GM19328 (cell line): ENCODE results near the gene CNNM2.
"Not testable (repeated sequence)": the region's sequence is repeated elsewhere in the genome, so short reads cannot be mapped to it uniquely, and the experiment has no call there.

Experiments used
- ATAC-seq: cut with Tn5 transposase; IDR thresholded peaks from one replicate; pipeline ENCODE4 v1.9.1; 2021; ENCODE audit warnings: mild to moderate bottlenecking, moderate library complexity; ENCODE audit not compliant: unreplicated experiment

Gene CNNM2

DNA sequence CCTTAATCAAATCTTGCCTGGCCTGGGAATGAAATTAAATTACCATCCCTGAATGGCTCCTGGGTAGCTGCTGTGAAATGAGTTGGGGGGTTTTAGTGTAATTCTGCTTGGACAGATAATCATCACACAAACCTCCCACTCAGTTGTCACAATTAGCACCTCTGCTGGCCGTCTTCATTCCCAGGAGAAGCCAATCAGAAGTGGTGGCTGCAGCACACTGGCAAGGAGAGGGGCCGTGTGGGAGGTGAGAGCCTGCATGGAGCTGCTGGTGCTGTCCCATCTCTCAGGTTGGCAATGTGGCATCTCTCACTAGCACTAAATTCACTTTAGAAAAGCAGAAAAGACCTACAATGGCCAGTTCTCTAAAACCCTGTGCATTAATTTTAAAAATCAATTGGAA, 182.5 kb downstream of the CNNM2 start:
- no peak for ATAC-seq

DNA sequence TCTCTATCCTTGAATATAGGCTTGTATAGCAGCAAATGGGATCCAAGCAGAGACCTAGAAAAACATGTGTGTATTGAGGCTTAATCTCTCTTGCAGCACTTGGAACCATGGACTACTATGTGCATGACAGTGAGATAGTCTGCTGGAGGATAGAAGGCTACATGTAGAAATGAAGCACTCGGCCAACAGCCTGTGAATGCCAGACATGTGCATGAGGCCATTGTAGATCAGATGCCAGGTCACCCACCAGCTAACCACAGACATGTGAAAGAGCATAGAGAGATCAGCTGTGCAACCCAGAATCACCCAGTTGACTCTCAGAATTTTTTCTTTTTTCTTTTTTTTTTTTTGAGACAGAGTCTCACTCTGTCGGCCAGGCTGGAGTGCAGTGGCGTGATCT, 184.1 kb downstream of the CNNM2 start:
- ATAC-seq, result no peak

DNA sequence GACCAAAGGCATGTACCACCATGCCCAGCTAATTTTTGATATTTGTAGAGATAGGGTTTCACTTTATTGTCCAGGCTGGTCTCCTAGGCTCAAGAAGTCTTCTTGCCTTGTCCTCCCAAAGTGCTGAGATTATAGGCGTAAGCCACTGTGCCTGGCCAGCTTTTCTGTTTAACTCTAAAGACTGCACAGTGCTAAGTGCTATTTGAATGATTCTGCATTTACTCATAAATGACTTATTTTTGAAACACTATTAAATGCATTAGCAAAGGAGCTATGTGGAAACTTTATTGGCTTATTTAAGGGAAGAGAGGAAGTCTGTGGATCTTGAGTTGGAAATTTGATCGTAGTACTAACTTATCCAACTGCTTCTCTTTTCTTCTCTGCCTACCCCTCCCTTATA, 185.9 kb downstream of the CNNM2 start:
- no peak for ATAC-seq

DNA sequence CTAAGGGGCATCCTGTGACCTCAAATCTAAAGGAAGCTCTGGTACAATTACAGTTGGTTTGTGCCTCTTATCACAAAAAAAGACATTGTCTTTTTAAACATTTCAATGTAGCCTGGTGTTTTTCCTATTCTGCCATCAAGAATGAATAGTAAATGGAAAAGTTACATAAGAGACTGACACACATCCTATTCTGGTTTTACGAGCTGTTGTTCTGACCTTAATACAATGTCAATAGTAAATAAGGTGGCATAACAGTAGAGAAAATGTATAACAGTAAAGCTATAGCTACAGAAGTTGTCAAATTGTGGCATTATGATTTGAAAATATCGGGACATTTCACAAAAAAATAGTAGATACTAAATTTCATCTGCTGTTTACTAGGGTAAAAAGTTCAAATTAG, 186.6 kb downstream of the CNNM2 start:
- ATAC-seq, result no peak

DNA sequence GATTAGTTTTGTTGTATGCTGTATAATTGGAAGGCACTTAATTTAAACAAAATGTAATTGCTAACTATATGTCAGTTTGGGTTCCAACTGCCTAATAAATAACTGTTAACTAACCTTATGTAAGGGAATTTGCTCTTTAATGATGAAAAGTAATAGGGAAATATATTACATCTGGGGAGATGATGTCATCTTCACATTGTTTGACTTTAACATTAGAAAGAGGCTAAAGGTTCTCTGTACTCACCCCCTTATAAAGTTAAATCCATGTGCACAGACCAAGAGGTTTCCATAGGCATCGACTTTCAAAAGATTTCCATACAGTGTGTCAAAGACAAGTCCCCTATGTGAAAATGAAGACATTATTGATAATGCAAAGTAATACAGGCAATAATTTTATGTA, 187.4 kb downstream of the CNNM2 start:
- ATAC-seq, result no peak

DNA sequence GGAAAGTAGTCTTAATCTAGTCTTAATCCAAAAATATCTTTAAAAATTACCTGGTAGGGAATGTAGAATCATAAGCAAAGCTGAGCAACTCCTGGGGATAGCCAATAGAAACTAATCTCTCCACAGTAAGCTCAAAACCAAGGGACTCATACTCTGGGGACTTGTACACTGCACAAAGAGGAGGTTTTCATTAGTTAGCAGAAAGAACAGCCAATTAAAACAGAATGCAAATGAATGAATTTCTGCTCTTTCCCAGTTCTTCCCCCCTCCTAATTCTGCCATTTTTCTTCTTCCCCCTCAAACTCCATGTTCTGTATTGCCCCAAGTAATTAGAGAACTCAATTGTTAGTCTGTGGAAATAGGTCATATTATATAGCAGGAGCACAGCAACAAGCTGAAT, 188.4 kb downstream of the CNNM2 start:
- no peak for ATAC-seq

DNA sequence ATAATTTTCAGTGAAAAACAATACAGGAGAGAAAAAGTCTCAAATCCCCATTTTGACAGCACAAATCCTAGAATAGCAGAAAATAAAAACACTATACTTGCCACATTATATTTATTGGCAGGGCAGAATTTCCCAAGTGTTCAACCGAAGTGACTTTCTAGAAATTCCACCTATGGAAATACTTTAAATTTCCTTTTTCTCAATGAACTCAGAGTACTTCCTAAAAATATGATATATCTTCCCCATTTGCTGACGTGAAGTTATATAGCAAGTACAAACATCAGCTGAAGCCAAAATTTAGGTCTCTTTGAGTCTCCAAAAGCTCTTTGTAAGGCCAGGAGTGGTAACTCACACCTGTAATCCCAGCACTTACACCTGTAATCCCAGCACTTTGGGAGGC, 191.7 kb downstream of the CNNM2 start:
- ATAC-seq, result no peak

DNA sequence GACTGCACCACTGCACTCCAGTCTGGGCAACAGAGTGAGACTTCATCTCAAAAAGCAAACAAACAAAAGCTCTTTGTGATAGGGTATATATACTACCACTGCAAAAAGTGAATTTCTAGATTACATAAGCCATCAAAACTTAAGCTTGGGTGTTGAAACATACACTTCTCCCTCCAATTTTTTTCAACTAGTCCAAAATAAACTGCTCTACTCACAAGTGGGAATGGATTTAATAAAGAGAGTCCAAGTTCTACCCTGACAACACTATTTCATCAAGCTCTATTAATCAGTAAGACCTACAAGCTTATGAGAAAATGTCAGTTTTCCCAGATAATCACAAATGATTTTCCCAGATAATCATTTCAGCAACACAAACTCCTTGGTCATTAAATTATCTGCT, 192.3 kb downstream of the CNNM2 start:
- ATAC-seq, result no peak

DNA sequence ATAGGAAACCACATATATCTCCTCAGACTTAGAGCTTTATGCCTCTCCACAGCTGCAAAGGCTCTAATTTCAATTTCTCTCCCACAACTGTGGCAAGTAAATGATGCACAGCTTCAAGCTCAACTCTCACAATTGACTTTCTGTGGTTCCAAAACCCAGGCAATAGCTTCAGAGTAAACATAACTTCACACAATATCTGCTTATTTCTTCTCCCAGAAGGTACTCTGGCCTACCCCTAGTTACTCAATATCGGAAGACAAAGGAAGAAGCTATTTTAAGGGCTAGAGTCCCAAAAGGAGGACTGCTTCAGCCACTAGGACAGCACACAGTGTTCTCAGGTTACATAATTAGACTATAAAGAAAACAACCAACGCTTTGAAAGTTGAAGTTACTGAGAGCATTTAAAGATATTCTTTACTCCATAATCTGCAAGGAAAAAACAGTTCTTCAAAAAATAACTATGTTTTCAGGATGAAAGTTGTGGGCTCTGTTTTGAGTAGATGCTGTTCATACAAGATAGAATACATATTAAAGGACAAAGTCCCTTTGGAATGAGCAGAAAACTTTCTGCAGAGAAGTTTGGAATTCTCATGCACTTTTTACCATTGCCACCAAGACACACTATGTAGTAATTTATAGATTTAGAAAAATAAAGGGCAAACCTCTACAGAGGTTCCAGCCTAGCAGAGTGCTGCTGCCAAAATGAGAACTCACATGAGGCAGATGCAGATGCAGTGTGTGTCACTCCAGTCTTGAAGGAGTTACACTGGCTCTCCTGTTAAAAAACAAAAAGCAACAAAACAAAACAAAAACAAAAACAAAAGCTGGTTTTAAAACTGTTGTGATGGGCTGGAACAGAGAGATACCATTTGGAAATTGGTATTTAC, 193.2 kb downstream of the CNNM2 start:
- peak; percentile 62 for ATAC-seq

DNA sequence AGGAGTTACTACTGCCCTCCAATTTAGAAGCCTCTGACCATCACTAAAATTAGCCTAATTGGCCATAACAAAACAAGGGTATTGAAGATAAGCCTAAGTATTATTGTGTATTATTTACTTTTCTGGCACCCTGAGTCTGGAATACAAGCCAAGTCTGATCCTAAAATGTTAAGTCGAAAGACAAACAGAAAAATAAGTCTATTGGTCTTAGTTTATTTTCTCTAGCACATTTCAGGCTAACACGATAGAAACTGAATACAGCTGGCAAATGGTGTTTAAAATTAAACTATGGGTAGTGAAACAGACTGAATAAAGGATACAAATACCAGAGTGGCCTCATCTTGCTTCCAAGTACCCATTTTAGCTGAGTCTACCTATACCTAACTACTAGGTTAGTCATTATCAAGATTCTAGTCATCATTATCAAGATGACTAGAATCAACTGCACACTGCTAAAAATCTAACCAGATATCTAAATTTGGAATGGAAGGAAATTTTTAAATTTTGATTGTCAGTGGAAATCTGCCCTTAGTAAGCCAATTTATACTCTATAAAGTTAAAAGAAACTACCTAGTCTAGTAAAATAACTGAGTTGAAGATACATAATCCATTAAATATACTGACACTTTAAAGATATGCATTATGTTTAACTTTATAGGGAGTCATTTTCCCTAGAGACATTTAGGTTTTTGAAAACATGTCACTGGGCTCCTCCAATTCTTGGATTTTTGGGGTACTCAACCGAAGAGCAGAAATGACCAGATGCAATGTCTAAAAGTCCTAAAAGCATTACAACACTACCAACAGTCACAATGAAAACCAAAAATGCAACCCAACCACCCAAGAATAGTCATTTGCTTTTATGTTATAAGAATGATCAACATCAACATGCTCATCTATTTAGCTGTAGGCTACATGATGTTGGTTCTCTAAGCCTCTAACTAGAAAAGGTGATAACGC, 194.1 kb downstream of the CNNM2 start:
- no peak for ATAC-seq

DNA sequence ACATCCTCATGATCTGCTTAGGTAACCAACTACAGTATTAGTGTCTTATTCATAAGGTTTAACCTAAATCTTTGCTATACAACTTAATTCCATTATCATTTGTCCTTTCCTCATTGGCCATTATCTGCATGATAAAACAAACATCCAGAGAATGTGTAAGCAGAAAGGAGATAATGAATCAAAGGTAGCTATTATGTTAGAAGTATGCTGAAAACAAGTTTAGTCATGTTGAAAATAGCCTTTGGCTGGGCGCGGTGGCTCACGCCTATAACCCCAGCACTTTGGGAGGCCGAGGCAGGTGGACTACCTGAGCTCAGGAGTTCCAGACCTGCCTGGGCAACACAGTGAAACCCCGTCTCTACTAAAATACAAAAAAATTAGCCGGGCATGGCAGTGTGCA, 196.8 kb downstream of the CNNM2 start:
- ATAC-seq, result no peak

DNA sequence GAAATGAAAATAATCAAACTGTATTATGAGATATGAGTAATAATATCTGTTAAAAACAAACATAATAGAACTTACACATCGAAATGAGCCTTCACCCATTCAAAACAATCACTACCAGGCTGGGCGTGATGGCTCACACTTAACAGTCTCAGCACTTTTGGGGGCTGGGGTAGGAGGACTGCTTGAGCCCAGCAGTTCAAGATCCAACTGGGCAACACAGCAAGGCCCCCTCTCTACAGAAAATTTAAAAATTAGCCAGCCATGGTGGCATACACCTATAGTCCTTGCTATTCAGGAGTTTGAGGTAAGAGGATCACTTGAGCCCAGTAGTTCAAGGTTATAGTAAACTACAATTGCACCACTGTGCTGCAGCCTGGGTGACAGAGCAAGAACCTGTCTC, 199.2 kb downstream of the CNNM2 start:
- ATAC-seq, result no peak

DNA sequence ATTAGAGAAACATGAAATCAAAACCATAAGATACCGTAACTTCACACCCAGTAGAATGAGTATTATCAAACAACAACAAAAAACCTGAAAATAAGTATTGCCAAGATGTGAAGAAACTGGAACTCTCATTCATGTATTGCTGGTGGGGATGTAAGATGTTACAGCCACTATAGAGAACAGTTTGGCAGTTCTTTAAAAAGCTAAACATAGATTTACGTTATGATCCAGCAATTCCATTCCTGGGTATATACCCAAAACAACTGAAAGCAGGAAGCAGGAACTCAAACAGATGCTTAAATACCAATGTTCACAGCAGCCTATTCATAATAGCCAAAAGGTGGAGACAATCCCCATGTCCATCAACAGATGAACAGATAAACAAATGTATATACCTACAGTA, 202.5 kb downstream of the CNNM2 start:
- no peak for ATAC-seq

DNA sequence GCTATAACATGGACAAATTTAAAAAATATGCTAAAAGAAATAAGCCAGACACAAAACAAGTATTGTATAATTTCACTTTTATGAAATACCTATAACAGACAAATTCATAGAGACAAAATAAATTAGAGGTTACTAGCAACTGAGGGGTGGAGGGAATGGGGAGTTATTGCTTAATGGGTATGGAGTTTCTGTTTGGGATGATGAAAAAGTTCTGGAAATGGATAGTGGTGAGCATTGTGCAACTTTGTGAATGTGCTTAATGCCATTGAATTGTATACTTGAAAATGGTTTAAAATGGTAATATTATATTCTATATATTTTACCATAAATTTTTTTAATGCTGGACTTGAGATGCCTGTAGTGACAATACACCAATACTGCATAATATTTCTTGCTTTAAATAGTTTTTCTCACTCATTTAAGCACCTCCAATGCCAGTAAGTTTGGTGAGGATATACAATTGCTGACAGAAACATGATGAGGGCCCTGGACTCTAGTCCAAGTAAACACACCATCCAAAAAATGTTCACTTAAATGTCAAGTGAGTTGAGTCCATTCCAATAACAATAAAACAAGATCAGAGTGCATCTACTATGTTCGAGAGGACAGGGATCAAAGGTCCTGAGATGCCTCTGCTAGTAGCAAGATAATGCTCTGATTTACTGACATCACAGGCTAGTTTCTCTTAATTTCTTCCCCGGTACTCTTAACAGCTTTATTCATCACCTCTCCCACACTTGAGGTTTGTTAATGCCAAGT, 203.1 kb downstream of the CNNM2 start:
- no peak for ATAC-seq

DNA sequence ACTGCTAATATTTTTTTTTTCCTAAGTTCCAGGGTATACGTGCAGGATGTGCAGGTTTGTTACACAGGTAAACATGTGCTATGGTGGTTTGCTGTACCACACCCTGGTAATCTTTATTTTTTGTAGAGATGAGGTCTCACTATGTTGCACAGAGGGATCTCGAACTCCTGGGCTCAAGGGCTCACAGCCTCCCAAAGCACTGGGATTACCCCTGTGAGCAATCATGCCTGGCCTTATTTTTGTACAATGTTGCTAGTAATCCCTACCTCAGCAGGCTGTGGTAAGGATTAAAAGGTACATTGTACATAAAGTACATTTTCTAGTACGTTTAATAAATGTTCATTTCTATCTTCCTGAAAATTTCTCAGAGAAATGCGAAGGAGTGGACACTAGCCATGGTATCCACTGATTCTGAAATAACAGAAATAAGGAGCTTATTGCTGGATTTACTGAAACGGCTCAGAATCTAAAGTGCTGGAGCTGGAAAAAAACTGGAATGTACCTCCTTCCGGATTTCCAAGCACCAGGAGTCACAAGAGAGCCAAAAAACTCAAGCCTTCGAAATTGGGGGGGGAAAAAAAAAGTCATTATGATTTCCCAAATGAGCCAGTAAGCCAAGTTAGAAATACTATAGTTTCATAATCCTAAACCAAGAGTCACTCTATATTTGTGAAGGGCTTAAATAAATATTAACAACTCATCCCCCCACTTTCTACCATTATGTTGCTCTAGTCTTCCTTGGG, 205.4 kb downstream of the CNNM2 start:
- ATAC-seq, result no peak

DNA sequence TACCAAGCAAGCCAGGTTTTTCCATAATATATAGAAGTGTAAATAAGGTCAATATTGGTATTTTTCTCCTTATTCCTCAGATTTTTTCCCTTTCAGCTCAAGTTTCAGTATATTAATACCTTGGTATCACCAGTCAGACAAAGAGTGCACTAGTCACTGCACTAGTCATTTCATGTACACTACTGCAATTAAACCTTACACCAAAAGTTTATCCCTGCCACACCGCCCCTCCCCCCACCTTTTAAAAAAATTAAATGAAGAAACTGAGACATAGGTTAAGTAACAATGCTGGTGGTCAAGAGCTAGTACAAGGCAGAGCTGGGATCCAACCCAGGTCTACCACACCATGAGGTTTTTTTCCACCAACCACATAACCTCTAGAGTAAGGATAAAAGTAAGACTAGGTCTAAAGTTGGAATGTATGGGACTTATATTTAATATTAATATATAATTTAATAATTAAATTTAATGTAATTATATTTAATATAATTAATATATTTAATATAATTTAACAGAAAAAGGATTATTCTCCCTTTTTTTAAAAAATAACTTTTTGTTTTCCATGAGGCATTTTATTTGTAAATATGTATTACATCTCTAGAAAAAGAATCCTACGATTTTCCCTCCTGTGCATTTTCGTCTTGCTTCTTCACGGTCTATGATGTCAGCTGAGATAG, 206.5 kb downstream of the CNNM2 start:
- ATAC-seq, result no peak

DNA sequence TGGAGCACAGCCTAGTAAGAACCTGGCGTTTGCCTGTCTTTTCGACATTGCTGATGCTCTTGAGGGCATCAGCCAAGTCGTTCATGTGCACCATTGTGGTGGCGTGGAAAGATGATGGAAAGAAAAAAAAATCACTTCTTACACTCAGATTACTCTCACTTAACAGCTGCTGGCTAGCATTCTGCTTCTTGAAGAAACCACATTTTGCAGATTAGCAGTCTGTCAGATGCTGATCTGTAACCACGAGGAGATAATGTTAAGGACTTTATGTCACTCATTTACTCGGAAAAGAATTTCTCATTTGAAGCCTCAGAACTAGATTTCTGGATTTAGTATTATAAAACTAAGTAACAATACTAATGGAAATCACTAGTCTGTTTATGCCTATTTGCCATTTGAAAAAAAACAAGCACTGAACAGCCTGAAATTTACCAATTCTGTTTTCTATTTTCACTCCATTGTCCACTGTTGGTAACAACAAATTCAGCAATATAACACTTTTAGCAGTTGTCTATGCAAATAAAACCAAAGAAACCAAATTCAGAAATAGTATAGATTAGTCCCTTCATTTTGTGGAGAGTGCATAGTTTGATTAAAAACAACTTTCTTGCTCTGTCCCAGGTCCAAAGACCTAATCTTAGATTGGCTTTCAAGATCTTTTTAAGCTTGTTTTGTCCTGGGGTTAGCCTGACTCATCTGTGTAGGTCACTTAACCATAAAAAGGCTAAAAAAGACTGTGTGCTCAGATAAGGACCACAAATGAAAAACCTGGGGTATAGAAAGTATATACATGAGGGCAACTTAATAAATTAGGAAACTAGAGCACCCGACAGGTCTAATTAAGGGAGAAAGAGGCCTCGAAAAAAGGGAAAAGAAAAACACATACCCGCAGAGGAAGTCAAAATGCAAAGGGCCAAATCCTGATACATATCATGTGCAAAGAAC, 207.5 kb downstream of the CNNM2 start:
- peak; percentile 66 for ATAC-seq

DNA sequence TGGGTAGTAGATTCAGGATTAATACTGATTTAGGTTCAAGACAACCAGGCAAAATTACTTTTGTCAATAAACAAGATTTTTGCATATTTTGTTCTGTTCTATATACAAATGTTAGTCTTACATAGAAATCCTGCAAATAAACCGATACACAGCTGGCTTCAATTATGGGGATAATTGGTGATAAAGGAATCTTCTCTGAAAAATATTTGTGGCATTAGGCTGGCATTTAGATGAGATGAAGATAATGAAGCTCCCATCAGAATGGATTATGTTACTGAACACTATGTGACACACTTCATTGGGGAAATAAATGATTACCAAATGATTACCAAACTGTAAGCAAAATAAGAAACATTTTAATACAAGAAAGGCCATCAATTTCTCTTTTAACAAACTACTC, 209.1 kb downstream of the CNNM2 start:
- no peak for ATAC-seq

DNA sequence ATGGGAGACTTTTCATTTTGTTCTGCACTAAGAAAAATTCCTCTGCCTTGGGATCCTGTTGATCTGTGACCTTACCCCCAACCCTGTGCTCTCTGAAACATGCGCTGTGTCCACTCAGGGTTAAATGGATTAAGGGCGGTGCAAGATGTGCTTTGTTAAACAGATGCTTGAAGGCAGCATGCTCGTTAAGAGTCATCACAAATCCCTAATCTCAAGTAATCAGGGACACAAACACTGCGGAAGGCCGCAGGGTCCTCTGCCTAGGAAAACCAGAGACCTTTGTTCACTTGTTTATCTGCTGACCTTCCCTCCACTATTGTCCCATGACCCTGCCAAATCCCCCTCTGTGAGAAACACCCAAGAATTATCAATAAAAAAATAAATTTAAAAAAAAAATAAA, 212.1 kb downstream of the CNNM2 start:
- ATAC-seq, result not testable (repeated sequence)
